Measurements from ENCODE around the gene MILR1. TPM values are rescaled to one million over a fixed set of nuclear protein-coding genes. Genes with fewer than 3 reads are reported as not detected.
"Not testable (repeated sequence)": the region's sequence is repeated elsewhere in the genome, so short reads cannot be mapped to it uniquely, and the experiment has no call there.

MILR1 gene, protein sequence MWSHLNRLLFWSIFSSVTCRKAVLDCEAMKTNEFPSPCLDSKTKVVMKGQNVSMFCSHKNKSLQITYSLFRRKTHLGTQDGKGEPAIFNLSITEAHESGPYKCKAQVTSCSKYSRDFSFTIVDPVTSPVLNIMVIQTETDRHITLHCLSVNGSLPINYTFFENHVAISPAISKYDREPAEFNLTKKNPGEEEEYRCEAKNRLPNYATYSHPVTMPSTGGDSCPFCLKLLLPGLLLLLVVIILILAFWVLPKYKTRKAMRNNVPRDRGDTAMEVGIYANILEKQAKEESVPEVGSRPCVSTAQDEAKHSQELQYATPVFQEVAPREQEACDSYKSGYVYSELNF
- 3.3 and 4.6 TPM in 2 replicates for total RNA-seq

DNA sequence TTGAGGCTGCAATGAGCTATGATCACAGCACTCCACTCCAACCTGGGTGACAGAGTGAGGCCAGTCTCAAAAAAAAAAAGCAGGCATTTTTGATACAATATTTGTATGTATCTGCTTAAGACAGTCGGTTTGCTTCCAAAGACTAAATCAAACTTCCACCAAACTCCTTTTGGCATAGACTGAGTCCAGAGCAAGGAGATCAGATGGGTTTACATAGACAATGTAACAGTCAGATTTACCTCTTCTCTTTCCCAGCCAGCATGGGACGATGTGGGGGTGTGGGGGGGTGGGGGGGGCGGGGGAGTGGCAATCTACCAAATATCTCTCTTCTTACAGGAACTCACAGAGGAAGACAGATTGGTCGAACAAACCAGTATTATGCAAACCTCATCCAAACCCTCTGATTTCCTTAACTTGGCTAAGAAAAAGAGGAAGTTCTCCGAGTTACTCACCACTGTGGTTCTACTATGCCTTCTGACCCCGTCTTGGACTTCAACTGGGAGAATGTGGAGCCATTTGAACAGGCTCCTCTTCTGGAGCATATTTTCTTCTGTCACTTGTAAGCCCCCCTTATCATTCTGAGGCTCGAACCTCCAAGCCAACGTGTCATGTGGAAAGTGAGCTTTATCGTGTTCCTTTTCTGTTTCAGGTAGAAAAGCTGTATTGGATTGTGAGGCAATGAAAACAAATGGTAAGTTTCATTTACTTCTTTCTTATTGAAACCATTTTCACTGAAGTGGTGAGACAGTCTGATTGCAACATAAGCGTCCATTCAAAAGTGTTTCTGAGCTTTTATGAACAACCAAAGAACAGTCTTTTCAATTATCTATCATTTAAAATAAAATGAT, at the start of gene MILR1:
Gene MILR1 (plus strand): TSS at position 451 of the 848 bp plus-strand sequence. CDS start 54 bp downstream, at position 505.
- peak; percentile 71 for DNase-seq (ENCODE audit: low read depth, low spot score)

DNA sequence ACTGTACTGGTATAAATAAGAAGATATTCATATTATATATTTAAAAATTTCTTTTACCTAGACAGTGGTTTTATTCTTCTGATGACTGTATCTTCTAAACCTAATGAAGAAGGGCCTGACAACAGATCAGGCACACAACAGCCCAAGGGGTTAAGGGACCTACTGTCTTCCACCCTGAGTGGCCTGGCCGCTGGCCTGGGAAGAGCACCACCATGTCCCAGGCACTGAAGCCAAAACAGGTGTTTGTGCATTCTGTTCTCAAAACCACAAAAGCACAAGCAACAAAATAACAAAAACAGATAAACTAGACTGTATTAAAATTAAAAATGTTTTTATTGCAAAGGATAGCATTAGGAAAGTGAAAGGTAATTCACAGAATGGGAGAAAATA, 49.2 kb upstream of the MILR1 start:
- DNase-seq (ENCODE audit: low read depth, low spot score) = no peak

DNA sequence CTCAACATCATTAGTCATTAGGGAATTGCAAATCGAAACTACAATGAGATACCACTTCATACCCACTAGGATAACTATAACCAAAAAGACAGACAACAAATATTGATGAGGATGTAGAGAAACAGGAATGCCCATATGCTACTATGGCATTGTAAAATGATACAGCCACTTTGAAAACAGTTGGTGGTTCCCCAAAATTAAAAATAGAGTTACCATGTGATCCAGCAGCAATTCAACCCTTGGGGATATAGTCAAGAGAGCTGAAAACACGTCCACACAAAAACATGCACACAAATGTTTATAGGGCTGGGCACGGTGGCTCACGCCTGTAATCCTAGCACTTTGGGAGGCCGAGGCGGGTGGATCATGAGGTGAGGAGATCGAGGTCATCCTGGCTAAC, 48.3 kb upstream of the MILR1 start:
- no peak for DNase-seq (ENCODE audit: low read depth, low spot score)

DNA sequence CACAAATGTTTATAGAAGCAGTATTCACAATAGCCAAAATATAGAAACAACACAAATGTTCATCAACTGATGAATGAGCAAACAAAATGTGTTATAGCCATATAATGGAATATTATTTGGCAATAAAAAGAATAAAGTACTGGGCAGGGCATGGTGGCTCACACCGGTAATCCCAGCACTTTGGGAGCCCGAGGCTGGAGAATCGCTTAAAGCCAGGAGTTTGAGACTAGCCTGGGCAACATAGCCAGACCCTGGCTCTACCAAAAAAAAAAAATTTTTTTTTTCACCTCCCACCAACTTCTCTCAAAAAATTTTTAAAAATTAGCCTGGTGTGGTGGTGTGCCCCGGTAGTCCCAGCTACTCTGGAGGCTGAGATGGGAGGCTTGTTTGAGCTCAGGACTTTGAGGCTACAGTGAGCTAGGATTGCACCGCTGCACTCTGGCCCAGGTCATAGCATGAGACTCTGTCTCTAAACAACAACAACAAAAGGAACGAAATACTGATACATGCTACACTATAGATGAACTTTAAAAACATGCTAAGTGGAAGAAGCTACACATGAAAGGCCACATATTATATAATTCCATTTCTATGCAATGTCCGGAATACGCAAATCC, 47.6 kb upstream of the MILR1 start:
- no peak for DNase-seq (ENCODE audit: low read depth, low spot score)

DNA sequence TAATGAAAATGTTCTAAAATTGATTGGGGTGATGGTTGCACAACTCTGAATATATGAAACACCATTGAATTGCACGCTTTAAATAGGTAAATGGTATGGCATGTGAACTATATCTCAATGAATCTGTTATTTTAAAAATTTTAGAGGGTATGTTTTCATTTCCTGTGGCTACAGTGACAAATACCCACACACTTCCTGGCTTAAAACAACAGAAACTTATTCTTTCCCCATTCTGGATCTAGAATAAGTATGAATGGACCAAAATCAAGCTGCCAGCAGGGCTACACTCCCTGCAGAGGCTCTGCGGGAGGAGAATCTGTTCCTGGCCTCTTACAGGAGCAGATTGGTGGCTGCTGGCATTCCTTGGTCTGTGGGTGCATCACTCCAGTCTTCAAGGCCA, 47.0 kb upstream of the MILR1 start:
- no peak for DNase-seq (ENCODE audit: low read depth, low spot score)

DNA sequence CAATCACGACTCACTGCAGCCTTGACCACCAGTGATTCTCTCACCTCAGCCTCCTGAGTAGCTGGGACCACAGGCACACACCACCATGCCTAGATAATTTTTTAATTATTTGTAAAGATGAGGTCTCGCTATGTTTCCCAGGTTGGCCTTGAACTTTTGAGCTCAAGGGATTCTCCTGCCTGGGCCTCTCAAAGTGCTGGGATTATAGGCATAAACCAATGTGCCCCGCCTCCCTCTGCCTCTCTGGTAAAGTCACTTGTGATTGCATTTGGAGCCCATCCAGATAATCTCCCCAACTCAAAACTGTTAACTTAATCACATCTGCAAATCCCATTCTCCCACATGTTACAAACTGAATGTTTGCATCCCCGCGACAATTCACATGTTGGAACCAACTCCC, 46.4 kb upstream of the MILR1 start:
- DNase-seq (ENCODE audit: low read depth, low spot score) = no peak

DNA sequence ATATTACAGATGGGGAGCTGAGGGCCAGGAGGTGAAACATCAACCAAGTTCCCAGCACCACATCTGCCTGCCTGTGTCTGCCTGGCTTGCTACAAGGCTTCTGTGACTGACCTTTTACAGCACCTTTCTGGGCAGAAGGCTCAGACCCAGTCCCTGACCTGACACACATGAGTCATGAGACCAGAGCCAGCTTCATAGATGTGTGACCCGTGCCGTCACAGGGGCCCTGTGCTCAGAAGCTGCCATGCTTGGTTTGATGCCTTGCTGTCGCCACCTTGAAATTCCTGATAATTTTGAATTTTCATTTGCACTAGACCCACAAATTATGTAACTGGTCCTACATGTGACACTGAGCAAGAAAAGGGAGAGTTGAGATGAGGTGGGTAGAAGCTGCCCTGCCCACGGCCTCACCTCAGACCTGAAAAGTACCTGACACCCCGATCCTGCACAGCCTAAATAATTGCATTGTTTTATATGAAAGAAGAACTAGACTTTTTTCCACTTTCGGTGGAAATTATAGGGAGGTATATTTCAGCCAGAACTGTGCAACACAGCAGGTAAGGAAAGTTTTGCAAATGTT, 44.9 kb upstream of the MILR1 start:
- no peak for DNase-seq (ENCODE audit: low read depth, low spot score)

DNA sequence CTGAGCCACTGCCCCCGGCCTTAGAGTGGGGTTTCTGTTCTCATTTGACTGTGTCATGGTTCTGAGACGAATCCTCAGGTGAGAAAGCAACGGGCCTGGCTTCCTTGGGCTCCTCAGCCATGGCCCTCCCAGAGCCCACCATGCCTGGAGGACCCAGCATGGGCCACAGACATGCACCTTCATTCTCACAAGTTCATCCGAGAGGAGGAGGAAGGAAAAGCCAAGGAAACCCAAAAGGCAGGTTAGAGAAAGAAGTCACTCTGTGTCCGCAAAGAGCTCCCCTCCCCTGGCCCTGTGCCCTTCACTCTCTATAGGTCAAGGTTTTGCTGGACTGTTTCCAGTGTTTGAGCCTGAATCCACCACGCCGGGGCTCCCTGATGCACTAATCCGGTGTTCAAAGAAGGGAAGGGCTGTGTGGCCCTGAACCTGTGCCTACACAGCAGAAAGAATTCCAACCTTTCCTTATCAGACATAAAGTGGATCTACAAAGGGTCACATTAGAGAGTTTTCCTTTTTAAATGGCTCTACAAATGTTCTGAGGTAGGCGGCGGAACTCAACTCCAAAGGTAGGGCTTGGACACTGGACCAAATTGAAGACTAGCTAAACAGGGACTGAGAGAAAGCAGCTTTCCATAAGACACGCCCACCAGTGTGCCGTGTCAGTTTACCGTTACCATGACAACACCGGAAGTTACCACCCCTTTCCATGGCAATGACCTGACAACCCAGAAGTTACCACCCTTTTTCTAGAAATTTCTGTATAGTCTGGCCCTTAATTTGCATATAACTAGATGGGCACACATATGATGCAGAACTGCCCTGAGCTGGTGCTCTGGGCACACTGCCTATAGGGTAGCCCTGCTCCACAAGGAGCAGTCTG, 42.4 kb upstream of the MILR1 start:
- no peak for DNase-seq (ENCODE audit: low read depth, low spot score)

DNA sequence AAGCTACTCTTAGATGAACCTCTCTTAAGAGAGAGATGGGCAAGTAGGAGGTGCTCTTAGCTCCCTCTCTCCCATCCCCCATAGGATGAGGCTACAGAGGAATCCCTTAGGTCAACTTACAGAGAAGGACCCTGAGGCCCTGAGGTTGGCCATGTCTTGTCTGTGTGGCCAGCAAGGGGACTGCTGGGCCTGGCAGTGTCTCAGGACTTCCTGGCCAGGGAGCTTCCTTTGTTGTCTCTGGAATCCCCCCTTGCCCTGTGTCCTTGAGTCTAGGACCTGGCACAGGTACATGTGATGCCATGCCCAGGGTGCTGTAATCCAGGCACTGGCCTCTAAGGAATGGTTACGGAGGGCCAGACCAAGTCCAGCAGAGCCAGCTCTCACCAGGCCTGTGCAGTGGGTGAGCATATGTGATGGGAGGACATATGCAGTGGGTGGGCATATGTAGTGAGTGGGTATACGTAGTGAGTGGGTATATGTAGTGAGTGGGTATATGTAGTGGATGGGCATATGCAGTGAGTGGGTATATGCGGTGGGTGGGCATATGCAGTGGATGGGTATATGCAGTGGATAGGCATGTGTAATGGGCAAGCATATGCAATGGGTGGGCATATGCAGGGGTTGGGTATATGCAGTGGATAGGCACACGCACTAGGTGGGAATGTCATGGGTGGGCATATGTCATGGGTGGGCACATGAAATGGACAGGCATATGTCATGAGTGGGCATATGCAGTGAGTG, 38.0 kb upstream of the MILR1 start:
- no peak for DNase-seq (ENCODE audit: low read depth, low spot score)

DNA sequence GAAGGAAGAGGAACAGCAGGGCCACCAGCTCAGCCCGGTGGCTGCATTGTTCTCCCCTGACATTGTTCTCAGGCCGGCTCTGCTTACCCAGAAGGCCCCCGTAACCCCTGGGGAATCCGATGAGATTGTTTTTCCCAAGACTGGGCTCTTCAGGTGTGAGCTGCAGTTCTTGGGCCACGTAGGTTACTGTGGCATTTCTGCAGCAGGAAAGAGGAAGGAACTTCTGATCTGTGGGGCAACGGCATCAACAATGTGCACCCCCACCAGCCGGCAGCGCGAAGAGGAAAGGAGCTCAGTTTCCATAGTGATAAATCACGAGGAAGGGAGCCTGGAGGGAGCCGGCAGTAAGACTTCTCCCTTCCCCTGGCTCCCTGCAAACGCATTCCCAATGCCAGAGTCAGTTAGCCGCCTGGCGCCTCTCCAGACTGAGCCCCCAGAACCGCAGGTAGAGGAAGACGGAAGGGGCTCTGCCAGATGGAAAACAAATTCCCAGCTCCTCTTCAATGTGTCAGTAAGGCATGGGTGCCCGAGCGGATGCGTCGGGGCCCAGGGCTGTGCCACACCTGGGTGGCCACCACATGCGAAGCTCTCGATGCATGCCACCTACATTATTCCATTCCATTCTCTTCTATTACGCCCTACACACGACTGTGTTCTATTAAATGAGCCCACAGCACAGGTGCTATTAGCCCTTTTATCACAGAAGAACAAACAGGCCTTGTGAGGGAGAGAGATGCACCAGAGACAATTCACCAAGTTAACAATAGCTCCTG, 36.7 kb upstream of the MILR1 start:
- peak; percentile 98 for DNase-seq (ENCODE audit: low read depth, low spot score)

DNA sequence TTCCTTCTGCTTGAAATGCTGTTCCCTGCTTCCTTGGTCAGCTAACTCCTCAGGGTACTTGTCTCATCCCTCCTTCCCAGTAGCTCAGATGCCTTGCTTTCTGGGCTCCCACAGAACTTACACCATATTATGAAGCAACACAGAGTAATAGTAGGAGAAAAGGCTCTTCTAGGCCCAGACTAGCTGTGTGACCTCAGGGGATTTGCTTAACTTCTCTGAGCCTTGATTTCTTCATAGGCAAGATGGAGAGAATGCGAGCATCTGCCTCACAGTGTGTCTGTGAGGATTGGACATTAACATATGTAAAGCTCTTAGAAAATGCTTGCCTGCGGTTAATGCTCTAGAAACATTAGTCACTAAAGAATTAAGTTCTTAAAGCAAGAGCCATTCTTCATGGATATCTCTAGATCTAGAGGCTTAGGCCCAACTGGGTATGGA, 36.0 kb upstream of the MILR1 start:
- no peak for DNase-seq (ENCODE audit: low read depth, low spot score)

DNA sequence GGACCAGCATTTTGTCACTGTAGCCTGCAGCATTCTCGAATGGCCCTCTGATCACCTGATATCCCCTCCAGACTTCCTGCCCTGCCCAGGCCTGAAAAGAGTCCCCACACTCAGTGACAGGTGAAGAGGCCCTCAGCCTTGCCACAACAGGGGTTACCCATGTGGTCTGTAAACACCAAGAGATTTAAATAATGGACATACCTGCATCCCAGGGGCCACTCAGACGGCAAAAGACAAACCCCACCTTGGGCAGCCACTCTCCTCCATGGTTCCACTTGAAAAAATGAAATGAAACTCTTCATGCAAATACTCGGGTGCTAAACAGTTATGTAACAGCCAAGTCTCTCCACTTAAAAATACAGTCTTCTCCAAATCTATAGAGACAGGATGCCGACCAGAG, 35.4 kb upstream of the MILR1 start:
- no peak for DNase-seq (ENCODE audit: low read depth, low spot score)

DNA sequence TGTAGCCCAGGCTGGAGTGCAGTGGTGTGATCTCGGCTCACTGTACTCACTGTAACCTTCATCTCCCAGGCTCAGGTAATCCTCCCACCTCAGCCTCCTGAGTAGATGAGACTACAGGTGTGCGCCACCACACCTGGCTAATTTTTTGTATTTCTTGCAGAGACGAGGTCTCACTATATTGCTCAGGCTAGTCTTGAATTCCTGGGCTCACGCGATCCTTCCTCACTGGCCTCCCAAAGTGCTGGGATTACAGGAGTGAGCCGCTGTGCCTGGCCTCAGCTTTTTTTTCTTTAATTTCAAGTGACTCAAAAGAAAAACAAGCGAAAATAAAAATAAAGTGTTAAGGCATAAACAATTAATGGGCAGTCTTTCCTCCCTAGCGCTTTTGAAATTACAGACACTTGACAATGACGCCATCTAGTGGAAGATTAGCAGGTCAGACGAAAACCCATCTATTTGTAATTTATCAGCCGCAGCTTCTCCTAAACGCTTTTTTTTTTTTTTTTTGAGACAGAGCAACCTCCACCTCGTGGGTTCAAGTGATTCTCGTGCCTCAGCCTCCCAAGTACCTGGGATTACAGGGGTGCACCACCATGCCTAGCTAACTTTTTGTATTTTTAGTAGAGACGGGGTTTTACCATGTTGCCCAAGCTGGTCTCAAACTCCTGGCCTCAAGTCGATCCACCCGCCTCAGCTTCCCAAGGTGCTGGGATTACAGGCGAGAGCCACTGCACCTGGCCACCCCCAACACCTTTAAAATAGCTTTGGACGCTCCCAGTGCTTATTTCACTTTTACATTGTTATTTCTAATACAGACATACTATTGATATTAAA, 30.2 kb upstream of the MILR1 start:
- DNase-seq (ENCODE audit: low read depth, low spot score) = peak; percentile 56

DNA sequence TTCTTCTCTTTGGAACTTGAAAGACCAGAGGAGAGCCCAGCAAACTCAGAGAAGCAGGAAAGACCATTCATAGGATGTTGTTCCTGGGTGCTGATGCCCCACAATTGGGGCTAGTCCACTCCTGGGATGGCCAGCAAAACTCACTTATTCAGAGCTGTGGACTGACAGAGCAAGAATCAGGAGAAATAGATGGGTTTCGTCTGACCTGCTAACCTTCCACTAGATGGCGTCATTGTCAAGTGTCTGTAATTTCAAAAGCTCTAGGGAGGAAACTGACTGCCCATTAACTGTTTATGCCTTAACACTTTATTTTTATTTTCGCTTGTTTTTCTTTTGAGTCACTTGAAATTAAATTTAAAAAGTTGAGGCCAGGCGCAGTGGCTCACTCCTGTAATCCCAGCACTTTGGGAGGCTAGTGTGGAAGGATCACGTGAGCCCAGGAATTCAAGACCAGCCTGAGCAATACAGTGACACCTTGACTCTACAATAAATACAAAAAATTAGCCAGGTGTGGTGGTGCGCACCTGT, 28.7 kb upstream of the MILR1 start:
- peak; percentile 52 for DNase-seq (ENCODE audit: low read depth, low spot score)

DNA sequence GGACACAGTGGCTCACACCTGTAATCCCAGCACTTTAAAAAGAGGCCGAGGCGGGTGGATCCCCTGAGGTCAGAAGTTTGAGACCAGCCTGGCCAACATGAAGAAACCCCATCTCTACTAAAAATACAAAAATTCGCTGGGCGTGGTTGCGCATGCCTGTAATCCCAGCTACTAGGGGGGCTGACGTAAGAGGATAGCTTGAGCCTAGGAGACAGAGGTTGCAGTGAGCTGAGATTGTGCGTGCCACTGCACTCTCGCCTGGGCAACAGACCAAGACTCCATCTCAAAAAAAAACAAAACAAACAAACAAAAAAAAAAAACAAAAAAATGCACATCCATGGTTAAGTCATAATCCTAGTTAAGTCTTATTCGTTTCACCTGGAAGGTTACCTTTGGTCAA, 26.8 kb upstream of the MILR1 start:
- DNase-seq (ENCODE audit: low read depth, low spot score) = not testable (repeated sequence)

DNA sequence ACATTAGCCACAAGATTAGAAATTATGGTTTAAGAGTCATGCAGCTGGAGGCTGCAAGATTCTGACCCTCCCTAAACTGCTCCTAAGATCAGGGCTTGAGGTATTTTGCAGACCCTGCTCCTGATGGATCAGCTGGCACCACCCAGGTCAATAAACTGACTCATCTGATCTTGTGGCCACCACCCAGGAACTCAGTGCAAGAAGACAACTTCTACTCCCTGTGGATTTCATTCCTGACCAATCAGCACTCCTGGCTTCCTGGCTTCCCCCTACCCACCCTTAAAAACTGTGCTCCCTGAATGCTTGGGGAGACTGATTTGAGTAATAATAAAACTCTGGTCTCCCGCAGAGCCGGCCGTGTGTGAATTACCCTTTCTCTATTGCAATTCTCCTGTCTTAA, 25.0 kb upstream of the MILR1 start:
- no peak for DNase-seq (ENCODE audit: low read depth, low spot score)

DNA sequence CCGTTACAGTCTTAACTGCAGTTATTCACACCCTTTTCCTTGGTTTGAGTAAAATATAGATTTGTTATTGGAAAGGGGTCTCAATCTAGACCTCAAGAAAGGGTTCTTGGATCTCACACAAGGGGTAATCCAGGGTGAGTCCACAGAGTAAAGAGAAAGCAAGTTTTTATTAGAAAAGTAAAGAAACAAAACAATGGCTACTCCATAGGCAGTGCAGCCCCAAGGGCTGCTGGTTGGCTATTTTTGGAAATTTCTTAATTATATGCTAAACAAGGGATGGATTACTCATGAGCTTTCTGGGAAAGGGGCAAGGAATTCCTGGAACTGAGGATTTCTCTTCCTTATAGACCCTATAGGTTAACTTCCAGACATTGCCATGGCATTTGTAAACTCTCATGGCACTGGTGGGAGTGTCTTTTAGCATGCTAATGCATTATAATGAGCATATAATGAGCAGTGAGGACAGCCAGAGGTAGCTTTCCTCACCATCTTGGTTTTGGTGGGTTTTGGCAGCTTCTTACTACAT, 24.5 kb upstream of the MILR1 start:
- DNase-seq (ENCODE audit: low read depth, low spot score) = no peak

DNA sequence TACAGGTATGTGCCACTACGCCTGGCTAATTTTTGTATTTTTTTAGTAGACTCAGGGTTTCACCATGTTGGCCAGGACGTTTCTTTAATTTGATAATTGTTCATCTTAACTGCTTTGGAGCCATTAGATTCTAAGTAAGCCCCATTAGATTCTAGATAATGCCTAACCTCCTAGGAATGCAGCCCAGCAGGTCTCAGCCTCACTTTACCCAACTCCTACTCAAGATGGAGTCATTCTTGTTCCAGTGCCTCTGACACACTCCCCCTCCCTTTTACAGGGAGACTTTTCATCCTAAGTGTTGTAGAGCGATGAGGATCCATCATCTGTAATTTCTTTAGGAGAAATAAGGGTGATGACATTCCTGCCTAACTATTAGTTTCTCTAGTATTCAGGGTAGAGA, 23.7 kb upstream of the MILR1 start:
- no peak for DNase-seq (ENCODE audit: low read depth, low spot score)
